ENCODE data around the gene C1QTNF9B. TPM values are rescaled to one million over a fixed set of nuclear protein-coding genes. Genes with fewer than 3 reads are reported as not detected.
A peak's percentile ranks its signal among the peaks of the same experiment; 100 is the strongest.
"Not testable (repeated sequence)": the region's sequence is repeated elsewhere in the genome, so short reads cannot be mapped to it uniquely, and the experiment has no call there.

C1QTNF9B gene
- total RNA-seq (not detected), total RNA-seq (0 to 0.12 reads per million in 2 donors)

DNA sequence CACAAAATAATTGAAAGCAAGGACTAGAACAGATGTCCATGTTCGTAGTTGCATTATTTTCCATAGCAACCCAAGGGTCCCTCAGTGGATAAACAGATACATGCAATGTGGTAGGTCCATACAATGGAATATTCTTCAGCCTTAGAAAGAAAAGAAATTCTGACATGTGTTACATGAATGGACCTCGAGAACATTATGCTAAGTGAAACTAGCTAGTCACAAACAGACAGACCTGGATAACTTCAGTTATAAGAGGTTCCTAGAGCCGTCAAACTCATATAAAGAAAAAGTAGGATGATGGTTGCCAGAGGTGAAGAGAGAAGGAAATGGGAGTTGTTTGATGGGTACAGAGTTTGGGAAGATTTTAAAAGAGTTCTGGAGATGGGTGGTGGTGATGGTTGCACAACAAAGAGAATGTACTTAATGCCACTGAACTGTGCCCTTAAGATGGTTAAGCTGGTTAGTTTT lies at the start of gene C1QTNF9B:
Gene C1QTNF9B (minus strand): TSS at position 51 of the 468 bp plus-strand sequence.
- not testable (repeated sequence) for H3K4me1 Mint-ChIP-seq; DNase-seq; H3K27ac Mint-ChIP-seq; H3K36me3 Mint-ChIP-seq (ENCODE audit: low read depth); ATAC-seq; H3K4me3 Mint-ChIP-seq; H3K9me3 ChIP-seq (ENCODE audit: control insufficient read depth, low read length, poor library complexity, severe bottlenecking)
- peaks cover 34% of the 10 kb centered on the region for H3K27me3 Mint-ChIP-seq

- H3K4me3 Mint-ChIP-seq = no peak overlapping the region
- no peaks in the 10 kb centered on the region for H3K36me3 Mint-ChIP-seq (ENCODE audit: low read depth)
- no peaks in the 10 kb centered on the region for H3K9me3 ChIP-seq (ENCODE audit: control insufficient read depth, low read length, poor library complexity, severe bottlenecking)
- DNase-seq (no peak), ATAC-seq (no peak)
- peaks cover 27% of the 10 kb centered on the region for H3K27me3 Mint-ChIP-seq
- no peaks in the 10 kb centered on the region for H3K4me1 Mint-ChIP-seq
- no peak overlapping the region for H3K27ac Mint-ChIP-seq
Observed at GRCh38 chr13:23946900-23947299, 49.6 kb upstream of the C1QTNF9B start.

GRCh38 chr13:23946067-23946466 lies 48.8 kb upstream of the C1QTNF9B start:
- Mint-ChIP-seq H3K4me1 (no peaks in the 10 kb centered on the region), H3K27me3 (peaks cover 23% of the 10 kb centered on the region), H3K27ac (no peak overlapping the region), H3K4me3 (no peak overlapping the region), H3K36me3 (ENCODE audit: low read depth) (no peaks in the 10 kb centered on the region)
- DNase-seq = no peak
- H3K9me3 ChIP-seq (ENCODE audit: control insufficient read depth, low read length, poor library complexity, severe bottlenecking) = no peaks in the 10 kb centered on the region
- no peak for ATAC-seq

DNA sequence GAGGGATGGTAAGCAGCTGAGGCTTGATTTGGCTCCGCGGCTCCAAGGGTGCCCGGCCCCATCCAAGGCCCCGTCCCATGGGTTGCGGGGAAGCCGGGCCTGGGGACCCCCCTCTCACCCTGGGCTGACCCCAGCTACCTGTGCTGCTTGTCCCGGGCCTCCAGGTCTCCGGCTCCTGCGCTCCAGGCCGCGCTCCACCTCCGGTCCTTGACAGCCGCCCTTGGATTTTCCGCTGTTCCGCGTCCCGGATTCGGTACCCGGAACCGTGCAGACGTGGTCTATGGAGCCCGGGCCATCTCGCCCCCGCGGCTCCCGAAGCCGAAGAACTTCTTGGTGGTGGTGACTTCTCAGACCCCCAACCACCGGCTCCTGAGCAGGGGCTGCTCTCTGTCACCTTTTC lies 48.3 kb upstream of the C1QTNF9B start:
- Mint-ChIP-seq H3K4me3 (no peak overlapping the region), H3K4me1 (no peaks in the 10 kb centered on the region), H3K36me3 (ENCODE audit: low read depth) (no peaks in the 10 kb centered on the region), H3K27me3 (peaks cover 24% of the 10 kb centered on the region), H3K27ac (no peak overlapping the region)
- DNase-seq = no peak
- no peaks in the 10 kb centered on the region for H3K9me3 ChIP-seq (ENCODE audit: control insufficient read depth, low read length, poor library complexity, severe bottlenecking)
- no peak for ATAC-seq

DNA sequence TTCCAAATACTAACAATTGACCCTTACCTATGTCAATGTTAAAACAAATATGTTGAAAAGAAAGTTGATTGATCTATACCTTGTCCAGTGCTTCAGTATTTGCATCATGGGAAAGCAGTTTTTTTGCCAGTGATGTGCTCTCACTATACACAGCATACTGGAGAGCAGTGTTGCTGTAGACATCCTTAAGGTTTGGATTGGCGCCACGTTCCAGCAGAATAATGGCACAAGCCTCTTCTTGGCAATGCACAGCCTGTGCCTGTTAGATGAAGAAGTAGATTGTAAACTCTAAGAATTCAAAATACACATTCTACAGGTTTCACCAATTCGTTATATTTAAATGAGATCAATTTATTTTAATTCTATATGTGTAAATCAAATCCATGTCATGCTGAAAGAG lies 43.9 kb upstream of the C1QTNF9B start:
- H3K27me3 Mint-ChIP-seq = peaks cover 38% of the 10 kb centered on the region

GRCh38 chr13:23939666-23940065 lies 42.4 kb upstream of the C1QTNF9B start:
- not testable (repeated sequence) for H3K27ac Mint-ChIP-seq; H3K36me3 Mint-ChIP-seq (ENCODE audit: low read depth); H3K4me3 Mint-ChIP-seq; H3K4me1 Mint-ChIP-seq; H3K9me3 ChIP-seq (ENCODE audit: control insufficient read depth, low read length, poor library complexity, severe bottlenecking); ATAC-seq; DNase-seq
- H3K27me3 Mint-ChIP-seq = peaks cover 34% of the 10 kb centered on the region

More for the DNA sequence above, 43.9 kb upstream of the C1QTNF9B start:
- DNase-seq (no peak), ATAC-seq (no peak)
- H3K4me1 Mint-ChIP-seq = no peaks in the 10 kb centered on the region
- no peak overlapping the region for H3K4me3 Mint-ChIP-seq
- H3K9me3 ChIP-seq (ENCODE audit: control insufficient read depth, low read length, poor library complexity, severe bottlenecking) = no peaks in the 10 kb centered on the region
- peaks cover 2% of the 10 kb centered on the region for H3K36me3 Mint-ChIP-seq (ENCODE audit: low read depth)
- peak overlapping the region; percentile 46 for H3K27ac Mint-ChIP-seq

GRCh38 chr13:23934520-23934919 lies 37.2 kb upstream of the C1QTNF9B start:
- Mint-ChIP-seq H3K4me1 (no peaks in the 10 kb centered on the region), H3K27me3 (peaks cover 45% of the 10 kb centered on the region), H3K27ac (no peak overlapping the region), H3K4me3 (no peak overlapping the region), H3K36me3 (ENCODE audit: low read depth) (peaks cover 2% of the 10 kb centered on the region)
- H3K9me3 ChIP-seq (ENCODE audit: control insufficient read depth, low read length, poor library complexity, severe bottlenecking) = no peaks in the 10 kb centered on the region
- DNase-seq (no peak), ATAC-seq (no peak)

- H3K4me3 Mint-ChIP-seq = no peak overlapping the region
- H3K4me1 Mint-ChIP-seq = no peaks in the 10 kb centered on the region
- H3K27ac Mint-ChIP-seq = no peak overlapping the region
- no peaks in the 10 kb centered on the region for H3K9me3 ChIP-seq (ENCODE audit: control insufficient read depth, low read length, poor library complexity, severe bottlenecking)
- no peaks in the 10 kb centered on the region for H3K36me3 Mint-ChIP-seq (ENCODE audit: low read depth)
- ATAC-seq (no peak), DNase-seq (no peak)
- peaks cover 34% of the 10 kb centered on the region for H3K27me3 Mint-ChIP-seq
Observed at GRCh38 chr13:23928985-23929384, 31.7 kb upstream of the C1QTNF9B start.

DNA sequence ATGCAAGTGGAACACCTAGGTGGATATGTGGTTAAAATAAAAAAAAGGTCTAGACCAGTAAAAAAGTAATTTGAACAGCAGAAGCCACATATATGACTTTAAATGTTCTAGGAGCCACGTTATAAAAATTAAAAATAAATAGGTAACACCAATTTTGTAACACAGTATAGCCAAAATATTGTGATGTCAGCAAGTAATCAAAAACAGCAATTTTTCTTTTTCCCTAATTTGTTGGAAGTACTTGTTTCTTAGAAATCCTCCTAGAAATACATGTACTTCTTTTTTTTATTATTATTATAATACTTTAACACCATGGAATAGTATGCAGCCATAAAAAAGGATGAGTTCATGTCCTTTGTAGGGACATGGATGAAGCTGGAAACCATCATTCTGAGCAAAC lies 25.7 kb upstream of the C1QTNF9B start:
- Mint-ChIP-seq H3K4me1 (peaks cover 2% of the 10 kb centered on the region), H3K4me3 (no peak overlapping the region), H3K27me3 (peaks cover 36% of the 10 kb centered on the region), H3K27ac (no peak overlapping the region), H3K36me3 (ENCODE audit: low read depth) (no peaks in the 10 kb centered on the region)
- DNase-seq (no peak), ATAC-seq (no peak)
- no peaks in the 10 kb centered on the region for H3K9me3 ChIP-seq (ENCODE audit: control insufficient read depth, low read length, poor library complexity, severe bottlenecking)

DNA sequence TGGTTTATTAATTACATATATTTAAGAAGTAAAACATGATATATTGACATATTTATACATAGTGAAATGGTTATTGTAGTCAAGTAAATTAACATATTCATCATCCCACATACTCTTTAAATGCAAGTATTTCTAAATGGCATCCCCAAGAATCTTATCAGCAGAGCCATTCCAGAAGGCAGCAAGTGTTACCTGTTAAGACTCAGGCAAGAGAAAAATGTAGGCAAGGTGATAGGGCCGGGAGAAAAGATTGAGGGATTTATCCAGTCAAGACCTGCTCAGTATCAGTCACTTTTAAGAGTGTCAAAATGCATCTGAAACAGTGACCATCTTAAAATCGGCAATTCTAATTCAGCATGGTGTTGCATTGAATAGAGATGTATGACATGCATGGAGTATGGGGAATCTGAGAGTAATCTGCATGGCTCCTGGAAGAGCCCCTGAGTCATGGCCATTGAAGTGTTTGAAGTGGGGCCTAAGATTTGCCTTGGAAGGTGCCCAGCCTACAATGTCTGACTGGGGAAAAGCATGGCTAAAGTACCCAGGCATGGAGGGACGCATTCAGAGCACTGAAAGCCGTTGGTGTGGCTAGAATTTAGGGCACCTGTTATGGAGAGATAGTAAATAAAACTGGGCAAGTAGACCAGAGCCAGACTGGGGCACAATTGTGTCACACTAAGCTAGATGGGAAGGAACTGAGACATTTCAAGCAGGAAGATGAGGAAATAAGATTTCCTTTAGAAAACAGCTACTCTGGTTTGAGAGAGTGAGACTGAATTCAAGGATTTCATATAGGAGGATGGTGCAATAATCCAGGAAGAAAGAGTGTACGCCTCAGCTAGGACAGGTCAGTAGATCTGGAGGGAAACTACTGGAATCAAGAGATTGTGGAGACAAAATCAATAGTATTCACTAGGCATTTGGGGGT lies 25.0 kb upstream of the C1QTNF9B start:
- Mint-ChIP-seq H3K4me3 (no peak overlapping the region), H3K4me1 (peaks cover 2% of the 10 kb centered on the region), H3K27me3 (peaks cover 43% of the 10 kb centered on the region), H3K27ac (no peak overlapping the region), H3K36me3 (ENCODE audit: low read depth) (no peaks in the 10 kb centered on the region)
- DNase-seq = no peak
- ATAC-seq = no peak
- H3K9me3 ChIP-seq (ENCODE audit: control insufficient read depth, low read length, poor library complexity, severe bottlenecking) = no peaks in the 10 kb centered on the region

- no peaks in the 10 kb centered on the region for H3K9me3 ChIP-seq (ENCODE audit: control insufficient read depth, low read length, poor library complexity, severe bottlenecking)
- Mint-ChIP-seq H3K4me3 (no peak overlapping the region), H3K36me3 (ENCODE audit: low read depth) (no peaks in the 10 kb centered on the region), H3K27ac (no peak overlapping the region), H3K27me3 (peaks cover 50% of the 10 kb centered on the region), H3K4me1 (peaks cover 2% of the 10 kb centered on the region)
- DNase-seq (no peak), ATAC-seq (peak; percentile 25)
Observed at GRCh38 chr13:23921451-23921888, 24.2 kb upstream of the C1QTNF9B start.

GRCh38 chr13:23919006-23919405 lies 21.7 kb upstream of the C1QTNF9B start:
- Mint-ChIP-seq H3K36me3 (ENCODE audit: low read depth) (no peaks in the 10 kb centered on the region), H3K27ac (no peak overlapping the region), H3K4me3 (no peak overlapping the region), H3K27me3 (peaks cover 65% of the 10 kb centered on the region), H3K4me1 (peaks cover 2% of the 10 kb centered on the region)
- ATAC-seq (no peak), DNase-seq (no peak)
- no peaks in the 10 kb centered on the region for H3K9me3 ChIP-seq (ENCODE audit: control insufficient read depth, low read length, poor library complexity, severe bottlenecking)

DNA sequence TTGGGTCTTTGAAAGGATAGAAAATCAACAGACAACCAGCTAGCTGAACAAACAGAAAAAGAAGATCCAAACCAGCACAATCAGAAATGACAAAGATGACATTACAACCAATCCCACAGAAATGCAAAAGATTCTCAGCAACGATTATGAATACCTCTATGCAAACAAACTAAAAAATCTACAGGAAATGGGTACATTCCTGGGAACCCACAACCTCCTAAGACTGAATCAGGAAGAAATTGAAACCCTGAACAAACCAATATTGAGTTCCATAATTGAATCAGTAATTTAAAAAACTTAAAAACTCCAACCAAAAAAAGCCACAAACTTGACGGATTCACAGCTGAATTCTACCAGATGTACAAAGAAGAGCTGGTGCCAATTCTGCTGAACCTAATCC lies 20.9 kb upstream of the C1QTNF9B start:
- Mint-ChIP-seq H3K36me3 (ENCODE audit: low read depth) (no peaks in the 10 kb centered on the region), H3K27ac (no peak overlapping the region), H3K4me3 (no peak overlapping the region), H3K4me1 (peaks cover 2% of the 10 kb centered on the region), H3K27me3 (peaks cover 65% of the 10 kb centered on the region)
- no peaks in the 10 kb centered on the region for H3K9me3 ChIP-seq (ENCODE audit: control insufficient read depth, low read length, poor library complexity, severe bottlenecking)
- no peak for ATAC-seq
- no peak for DNase-seq

- Mint-ChIP-seq H3K27ac (no peak overlapping the region), H3K4me3 (no peak overlapping the region)
Observed at GRCh38 chr13:23915308-23915707, 18.0 kb upstream of the C1QTNF9B start.

More at GRCh38 chr13:23915308-23915707, 18.0 kb upstream of the C1QTNF9B start:
- Mint-ChIP-seq H3K4me1 (peaks cover 6% of the 10 kb centered on the region), H3K36me3 (ENCODE audit: low read depth) (no peaks in the 10 kb centered on the region), H3K27me3 (peaks cover 67% of the 10 kb centered on the region)
- no peaks in the 10 kb centered on the region for H3K9me3 ChIP-seq (ENCODE audit: control insufficient read depth, low read length, poor library complexity, severe bottlenecking)
- DNase-seq (no peak), ATAC-seq (no peak)
